Activated CD4-positive, alpha-beta memory T cell treated with anti-CD3 and anti-CD28 coated beads for 36 hours (primary cell): ENCODE results near the gene IL11. TPM values are rescaled to one million over a fixed set of nuclear protein-coding genes. Genes with fewer than 3 reads are reported as not detected.

ENCODE experiments used
- CTCF ChIA-PET: fragments of 350-600 bp; sonication (Branson Sonifier 250); formaldehyde crosslinking; loops from one replicate; lab custom pipeline; 2021; ENCODE audit warnings: antibody characterized with exemption, inconsistent platforms; lab: Charles Lee
- POLR2A ChIA-PET: fragments of 350-600 bp; sonication (Branson Sonifier 250); formaldehyde crosslinking; loops from one replicate; lab custom pipeline; 2021; ENCODE audit warnings: antibody characterized with exemption; lab: Charles Lee
- DNase-seq: peaks from one replicate; pipeline ENCODE4 v3.0.0-alpha.2; 2020
- H3K27ac Mint-ChIP-seq: one replicate; pipeline ENCODE4 v1.8.0; 2021; ENCODE audit warnings: mixed read lengths
- H3K27me3 Mint-ChIP-seq: one replicate; pipeline ENCODE4 v1.8.0; 2021; ENCODE audit warnings: mixed read lengths
- H3K36me3 Mint-ChIP-seq: one replicate; pipeline ENCODE4 v1.8.0; 2021; ENCODE audit warnings: mixed read lengths
- H3K4me1 Mint-ChIP-seq: one replicate; pipeline ENCODE4 v1.8.0; 2021; ENCODE audit warnings: low read depth, mixed read lengths
- H3K4me3 Mint-ChIP-seq: one replicate; pipeline ENCODE4 v1.8.0; 2021; ENCODE audit warnings: mild to moderate bottlenecking, mixed read lengths
- H3K9me3 Mint-ChIP-seq: one replicate; pipeline ENCODE4 v1.8.0; 2021; ENCODE audit warnings: mixed read lengths
- intact Hi-C: fragments of 100-400 bp; cut with micrococcal nuclease; formaldehyde crosslinking; loops from one replicate; pipeline ENCODE4 v1.15.1; 2023
- total RNA-seq, 2 experiments: library from RNA; stranded (reverse); gene quantifications; one replicate each; pipeline ENCODE4 v1.2.3, GENCODE V29; 2021

The IL11 gene
- total RNA-seq, 2 experiments from 2014 or later, result 0.17 to 0.39 TPM

DNA sequence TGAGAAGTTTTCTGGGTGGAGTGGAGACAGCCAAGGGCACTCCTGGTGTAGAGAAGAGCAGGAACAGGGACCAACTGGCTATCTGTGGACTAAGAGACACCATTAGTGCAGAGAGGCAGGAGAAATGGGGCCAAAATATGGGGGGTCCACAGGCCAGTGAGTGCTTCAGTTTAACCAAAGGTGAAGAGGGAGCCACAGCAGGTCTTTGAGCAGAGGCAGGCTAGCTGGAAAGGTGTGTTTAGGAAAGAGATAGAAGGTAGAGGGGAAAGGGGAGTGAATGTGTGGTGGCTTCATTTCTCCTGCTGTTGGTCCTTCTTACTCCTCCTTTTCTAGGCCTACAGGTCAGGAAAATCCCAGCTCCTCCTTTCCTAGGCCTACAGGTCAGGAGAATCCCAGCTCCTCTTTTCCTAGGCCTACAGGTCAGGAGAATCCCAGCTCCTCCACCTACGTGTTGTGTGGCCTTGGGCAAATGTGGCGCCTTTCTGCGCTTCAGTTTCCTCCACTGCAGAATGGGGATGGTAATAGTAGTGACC, 12.3 kb upstream of the IL11 start:
- POLR2A ChIA-PET, result interaction anchor here (1.2 to 10.6 kb wide), 4 partner anchors 22 to 255 kb away, joined by 5 to 118 read pairs (median 26); partner anchors contain the start of genes KMT5C, PPP6R1 and UBE2S
- Mint-ChIP-seq H3K4me3 (peak overlapping the region; percentile 82), H3K4me1 (peaks cover 31% of the 10 kb centered on the region)

GRCh38 chr19:55382013-55382412, 11.8 kb upstream of the IL11 start:
- POLR2A ChIA-PET, result interaction anchor here (3.9 to 10.6 kb wide), 2 partner anchors 23 to 43 kb away, joined by 38 to 118 read pairs; partner anchors contain the start of genes KMT5C and UBE2S
- no peak overlapping the region for H3K27ac Mint-ChIP-seq
- intact Hi-C loops, result no loop called here
- peaks cover 14% of the 10 kb centered on the region for H3K36me3 Mint-ChIP-seq
- peak overlapping the region; percentile 82 for H3K4me3 Mint-ChIP-seq
- H3K27me3 Mint-ChIP-seq, result no peaks in the 10 kb centered on the region
- no peaks in the 10 kb centered on the region for H3K9me3 Mint-ChIP-seq
- CTCF ChIA-PET, result interaction anchor here (1.1 to 1.3 kb wide), 2 partner anchors 85 to 123 kb away, joined by 3 read pairs; partner anchors contain the start of gene PPP6R1
- H3K4me1 Mint-ChIP-seq, result peaks cover 27% of the 10 kb centered on the region
- no peak for DNase-seq

More for the DNA sequence above, 12.3 kb upstream of the IL11 start:
- Mint-ChIP-seq H3K27me3 (no peaks in the 10 kb centered on the region), H3K9me3 (no peaks in the 10 kb centered on the region), H3K27ac (peak overlapping the region; percentile 84), H3K36me3 (peaks cover 19% of the 10 kb centered on the region)
- CTCF ChIA-PET, result interaction anchor here (1.1 to 3.2 kb wide), 9 partner anchors 15 to 130 kb away, joined by 3 to 43 read pairs (median 4); partner anchors contain the start of genes KMT5C and PPP6R1
- no peak for DNase-seq
- intact Hi-C loops, result no loop called here

GRCh38 chr19:55379174-55379573, 8.9 kb upstream of the IL11 start:
- intact Hi-C loops, result no loop called here
- CTCF ChIA-PET, result interaction anchor here (0.9 kb wide), 1 partner anchor 10 kb away, joined by 3 read pairs; no protein-coding TSS in a partner anchor
- POLR2A ChIA-PET, result no interaction called here
- no peak overlapping the region for H3K27ac Mint-ChIP-seq
- no peak for DNase-seq
- H3K9me3 Mint-ChIP-seq, result no peaks in the 10 kb centered on the region
- no peak overlapping the region for H3K4me3 Mint-ChIP-seq
- peaks cover 4% of the 10 kb centered on the region for H3K27me3 Mint-ChIP-seq
- H3K4me1 Mint-ChIP-seq, result peaks cover 17% of the 10 kb centered on the region
- H3K36me3 Mint-ChIP-seq, result no peaks in the 10 kb centered on the region

GRCh38 chr19:55377356-55378131, 7.3 kb upstream of the IL11 start:
- CTCF ChIA-PET, result no interaction called here
- POLR2A ChIA-PET, result no interaction called here

GRCh38 chr19:55376241-55376933, 6.1 kb upstream of the IL11 start, which contains the start of gene TMEM190:
TMEM190 (plus strand) TSS chr19:55376826; CDS start chr19:55376854, 28 bp downstream.
- H3K9me3 Mint-ChIP-seq, result no peaks in the 10 kb centered on the region
- ChIA-PET CTCF (no interaction called here), POLR2A (no interaction called here)
- no peaks in the 10 kb centered on the region for H3K4me1 Mint-ChIP-seq
- H3K36me3 Mint-ChIP-seq, result no peaks in the 10 kb centered on the region
- H3K27ac Mint-ChIP-seq, result no peak within 1 kb of the TSS
- H3K4me3 Mint-ChIP-seq, result no peak within 1 kb of the TSS
- no peak for DNase-seq
- intact Hi-C loops, result no loop called here
- H3K27me3 Mint-ChIP-seq, result peaks cover 22% of the 10 kb centered on the region

More at GRCh38 chr19:55377356-55378131, 7.3 kb upstream of the IL11 start:
- Mint-ChIP-seq H3K27ac (no peak overlapping the region), H3K36me3 (no peaks in the 10 kb centered on the region), H3K27me3 (peaks cover 10% of the 10 kb centered on the region), H3K4me3 (no peak overlapping the region), H3K9me3 (no peaks in the 10 kb centered on the region), H3K4me1 (peaks cover 9% of the 10 kb centered on the region)
- intact Hi-C loops, result no loop called here
- DNase-seq, result no peak

- ChIA-PET CTCF (no interaction called here), POLR2A (no interaction called here)
- H3K36me3 Mint-ChIP-seq, result no peaks in the 10 kb centered on the region
- DNase-seq, result no peak
- H3K4me1 Mint-ChIP-seq, result peaks cover 6% of the 10 kb centered on the region
- peaks cover 33% of the 10 kb centered on the region for H3K27me3 Mint-ChIP-seq
- no peaks in the 10 kb centered on the region for H3K9me3 Mint-ChIP-seq
- no peak overlapping the region for H3K4me3 Mint-ChIP-seq
- no peak overlapping the region for H3K27ac Mint-ChIP-seq
- intact Hi-C loops, result no loop called here
Observed at GRCh38 chr19:55373993-55374757, 3.9 kb upstream of the IL11 start.

- ChIA-PET CTCF (interaction anchor here (0.7 kb wide), 1 partner anchor 72 kb away, joined by 5 read pairs; no protein-coding TSS in a partner anchor), POLR2A (interaction anchor here (2.6 kb wide), 1 partner anchor 11 kb away, joined by 8 read pairs; the partner anchor contains the start of gene TMEM238)
- Mint-ChIP-seq H3K27ac (no peak overlapping the region), H3K4me3 (no peak overlapping the region), H3K36me3 (no peaks in the 10 kb centered on the region), H3K9me3 (no peaks in the 10 kb centered on the region), H3K27me3 (peaks cover 38% of the 10 kb centered on the region), H3K4me1 (peaks cover 6% of the 10 kb centered on the region)
- intact Hi-C loops, result no loop called here
- no peak for DNase-seq
Observed at GRCh38 chr19:55373306-55373992, 3.2 kb upstream of the IL11 start.

DNA sequence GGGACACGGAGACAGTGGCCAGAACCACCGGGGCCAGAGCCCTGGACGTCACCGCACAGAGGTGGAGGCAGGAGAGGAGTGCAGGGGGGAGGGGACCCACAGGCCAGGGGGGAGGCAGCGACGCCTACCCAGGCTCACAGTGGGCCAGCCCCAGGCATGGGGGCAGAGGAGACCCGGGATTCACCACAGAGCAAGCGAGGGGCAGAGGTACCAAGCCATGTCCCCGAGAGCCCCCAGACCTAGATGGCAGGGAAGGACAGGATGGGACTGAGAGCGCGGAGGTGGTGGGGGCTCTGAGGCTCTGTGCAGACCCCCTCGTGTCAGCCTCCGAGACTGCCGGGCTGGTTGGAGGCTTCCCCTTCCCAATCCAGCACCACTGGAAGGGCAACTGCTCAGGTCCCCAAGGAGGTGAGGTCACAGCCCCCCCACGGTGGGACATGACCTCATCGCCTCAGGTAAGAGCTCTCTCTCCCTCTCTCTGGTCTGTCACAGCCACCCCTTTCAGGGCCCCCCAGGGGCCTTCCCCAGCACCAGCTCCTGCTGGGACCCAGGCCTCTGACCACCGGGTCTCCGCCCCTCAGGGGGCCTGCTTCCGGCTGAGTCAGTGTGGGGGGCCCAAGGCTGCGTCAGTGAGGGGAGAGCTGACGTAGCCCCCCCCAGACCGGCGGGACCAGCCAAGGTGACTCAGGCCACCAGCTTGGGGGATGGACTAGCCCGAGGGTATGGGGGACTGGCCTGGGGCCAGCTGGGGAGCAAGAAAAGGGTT, 2.2 kb upstream of the IL11 start:
- intact Hi-C loops, result no loop called here
- Mint-ChIP-seq H3K27me3 (peaks cover 41% of the 10 kb centered on the region), H3K9me3 (no peaks in the 10 kb centered on the region), H3K4me3 (no peak overlapping the region), H3K27ac (no peak overlapping the region), H3K4me1 (peaks cover 6% of the 10 kb centered on the region), H3K36me3 (no peaks in the 10 kb centered on the region)
- no peak for DNase-seq
- ChIA-PET CTCF (interaction anchor here (0.7 to 1.0 kb wide), 2 partner anchors 11 to 71 kb away, joined by 3 to 5 read pairs; partner anchors contain the start of gene TMEM238), POLR2A (interaction anchor here (2.6 kb wide), 1 partner anchor 12 kb away, joined by 8 read pairs; the partner anchor contains the start of gene TMEM238)

DNA sequence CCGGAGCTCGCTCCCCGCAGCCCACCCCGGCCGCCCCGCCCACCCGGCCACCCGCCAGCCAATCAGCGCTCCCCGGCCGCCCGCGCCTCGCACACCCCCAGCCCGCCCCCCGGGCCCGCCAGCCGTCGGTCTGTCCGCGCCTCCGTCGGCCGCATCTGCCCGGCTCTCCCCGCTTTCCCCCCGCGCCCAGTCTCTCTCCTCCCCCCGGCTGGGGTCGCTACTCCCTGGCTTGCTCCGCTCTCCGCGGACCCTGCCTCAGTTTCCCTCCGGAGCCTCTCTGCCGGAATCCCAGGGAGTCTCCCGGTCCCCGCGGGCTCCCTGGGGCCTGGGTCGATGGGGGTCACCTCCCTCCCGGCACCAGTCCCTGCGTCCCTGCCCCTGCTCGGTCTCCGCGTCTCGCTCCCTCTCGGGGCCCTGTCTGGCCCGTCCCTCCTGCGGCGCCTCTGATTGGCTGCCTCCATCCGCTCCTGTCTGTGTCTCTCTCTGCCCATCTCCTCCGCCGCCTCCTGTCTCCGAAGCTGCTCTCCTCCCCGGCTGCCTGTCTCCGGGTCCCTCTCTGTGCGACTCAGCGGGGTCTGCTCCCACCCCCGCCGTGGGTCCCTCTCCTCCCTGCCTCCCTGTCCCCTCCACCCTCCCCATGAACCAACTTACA, 484 bp downstream of the IL11 start:
- CTCF ChIA-PET, result interaction anchor here (0.9 kb wide), 1 partner anchor 68 kb away, joined by 4 read pairs; no protein-coding TSS in a partner anchor
- no peak overlapping the region for H3K27ac Mint-ChIP-seq
- no peaks in the 10 kb centered on the region for H3K9me3 Mint-ChIP-seq
- intact Hi-C loops, result no loop called here
- peaks cover 6% of the 10 kb centered on the region for H3K4me1 Mint-ChIP-seq
- H3K27me3 Mint-ChIP-seq, result peaks cover 41% of the 10 kb centered on the region
- H3K4me3 Mint-ChIP-seq, result peak overlapping the region; percentile 57
- peak; percentile 43 for DNase-seq
- H3K36me3 Mint-ChIP-seq, result no peaks in the 10 kb centered on the region
- POLR2A ChIA-PET, result no interaction called here
